Neural crest cell (in vitro differentiated cells): ENCODE measurements around the gene A2M. TPM values are rescaled to one million over a fixed set of nuclear protein-coding genes. Genes with fewer than 3 reads are reported as not detected.

ENCODE experiments used
- DNase-seq: peaks from one replicate; pipeline ENCODE4 v3.0.0; 2021; ENCODE audit warnings: low read depth, mixed read lengths, low spot score
- H3K27ac Mint-ChIP-seq: one replicate; pipeline ENCODE4 v1.8.0; 2021; ENCODE audit warnings: mild to moderate bottlenecking, mixed read lengths; ENCODE audit not compliant: unreplicated experiment
- H3K27me3 Mint-ChIP-seq: 2 replicates; pipeline ENCODE4 v1.8.0; 2021; ENCODE audit warnings: low read depth, mild to moderate bottlenecking, mixed read lengths
- H3K36me3 Mint-ChIP-seq: 2 replicates; pipeline ENCODE4 v1.8.0; 2021; ENCODE audit warnings: low read depth, mild to moderate bottlenecking, mixed read lengths
- H3K4me1 Mint-ChIP-seq: 2 replicates; pipeline ENCODE4 v1.8.0; 2021; ENCODE audit warnings: mixed read lengths
- H3K4me3 Mint-ChIP-seq: one replicate; pipeline ENCODE4 v1.8.0; 2021; ENCODE audit warnings: mild to moderate bottlenecking, mixed read lengths
- H3K9me3 Mint-ChIP-seq: 2 replicates; pipeline ENCODE4 v1.8.0; 2021; ENCODE audit warnings: mixed read lengths
- total RNA-seq: library from RNA; stranded (reverse); gene quantifications from 2 replicates; pipeline ENCODE4 v1.2.1, GENCODE V29; 2021
- TF ChIP-seq, protein P1 (sequence below): fragments of 200-600 bp; sonication (generic); conservative IDR thresholded peaks from 2 replicates; pipeline ENCODE4 v1.5.0; 2021; ENCODE audit warnings: antibody characterized with exemption, mild to moderate bottlenecking

The A2M gene
- total RNA-seq, 1 donor from 2014 or later: 66.4 TPM

DNA sequence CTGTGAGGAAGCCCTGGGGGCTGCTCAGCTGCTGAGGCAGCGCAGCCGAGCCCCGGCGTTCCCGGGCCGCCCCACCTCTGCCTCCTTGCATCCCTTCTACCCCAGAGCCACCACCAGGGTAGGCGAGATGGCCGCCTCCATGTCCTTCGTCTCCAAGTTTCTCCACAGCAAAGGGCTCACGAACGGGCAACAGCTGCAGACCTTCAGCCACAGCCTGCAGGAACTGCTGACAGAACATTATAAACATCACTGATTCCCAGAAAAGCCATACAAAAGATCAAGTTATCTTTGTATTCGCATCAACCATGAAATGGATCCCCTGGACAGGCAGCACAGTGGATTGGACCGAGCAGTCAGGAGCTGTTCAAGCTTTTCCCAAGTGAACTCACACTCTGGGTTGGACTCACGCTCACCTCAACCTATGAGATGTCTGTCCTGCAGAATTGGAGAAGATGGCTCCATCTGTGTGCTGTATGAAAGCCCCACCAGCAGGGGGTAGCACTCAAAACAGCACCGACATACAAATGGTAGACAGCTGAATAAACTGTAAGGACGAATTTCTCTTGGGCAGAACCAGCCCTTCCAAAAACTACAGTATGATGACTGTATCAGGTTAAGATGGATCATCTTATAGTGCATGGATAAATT, 19.4 kb upstream of the A2M start:
- H3K27me3 Mint-ChIP-seq: no peaks in the 10 kb centered on the region
- TF ChIP-seq, protein P1, sequence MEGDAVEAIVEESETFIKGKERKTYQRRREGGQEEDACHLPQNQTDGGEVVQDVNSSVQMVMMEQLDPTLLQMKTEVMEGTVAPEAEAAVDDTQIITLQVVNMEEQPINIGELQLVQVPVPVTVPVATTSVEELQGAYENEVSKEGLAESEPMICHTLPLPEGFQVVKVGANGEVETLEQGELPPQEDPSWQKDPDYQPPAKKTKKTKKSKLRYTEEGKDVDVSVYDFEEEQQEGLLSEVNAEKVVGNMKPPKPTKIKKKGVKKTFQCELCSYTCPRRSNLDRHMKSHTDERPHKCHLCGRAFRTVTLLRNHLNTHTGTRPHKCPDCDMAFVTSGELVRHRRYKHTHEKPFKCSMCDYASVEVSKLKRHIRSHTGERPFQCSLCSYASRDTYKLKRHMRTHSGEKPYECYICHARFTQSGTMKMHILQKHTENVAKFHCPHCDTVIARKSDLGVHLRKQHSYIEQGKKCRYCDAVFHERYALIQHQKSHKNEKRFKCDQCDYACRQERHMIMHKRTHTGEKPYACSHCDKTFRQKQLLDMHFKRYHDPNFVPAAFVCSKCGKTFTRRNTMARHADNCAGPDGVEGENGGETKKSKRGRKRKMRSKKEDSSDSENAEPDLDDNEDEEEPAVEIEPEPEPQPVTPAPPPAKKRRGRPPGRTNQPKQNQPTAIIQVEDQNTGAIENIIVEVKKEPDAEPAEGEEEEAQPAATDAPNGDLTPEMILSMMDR: peak; percentile 48

DNA sequence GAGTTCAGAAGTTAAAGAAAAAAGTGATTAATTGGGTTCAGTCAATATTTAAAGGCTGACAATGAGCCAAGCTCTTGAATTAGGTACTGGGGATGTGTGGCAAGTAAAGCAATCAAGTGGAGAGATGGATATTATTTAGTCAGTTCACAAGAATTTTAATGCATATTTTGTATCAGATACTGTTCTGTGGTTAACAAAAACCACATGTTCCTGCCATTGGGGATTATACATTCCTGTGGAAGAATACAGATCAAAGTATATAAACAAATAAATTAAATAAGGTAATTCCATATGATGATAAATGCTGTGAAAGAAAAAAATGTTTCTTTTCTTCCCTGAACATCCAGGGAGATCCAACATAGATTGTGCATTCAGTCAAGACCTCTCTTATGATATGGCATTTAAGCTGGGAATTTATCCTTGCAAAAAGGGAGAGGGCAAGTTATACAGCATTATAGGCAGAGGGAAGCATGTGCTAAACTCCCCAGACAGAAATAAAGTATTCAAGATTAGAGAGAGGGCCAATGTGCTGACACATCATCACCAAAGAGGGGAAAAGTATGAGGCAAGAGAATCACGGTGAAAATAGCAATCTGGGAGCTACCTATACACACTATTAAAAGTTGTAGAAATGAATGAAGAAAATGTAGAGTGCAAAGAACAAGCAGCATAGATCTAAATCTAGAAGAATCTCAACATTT, 17.6 kb upstream of the A2M start:
- peaks cover 16% of the 10 kb centered on the region for H3K9me3 Mint-ChIP-seq
- no peaks in the 10 kb centered on the region for H3K27me3 Mint-ChIP-seq
- DNase-seq: no peak
- H3K4me3 Mint-ChIP-seq: no peak overlapping the region
- H3K4me1 Mint-ChIP-seq: peaks cover 3% of the 10 kb centered on the region
- H3K27ac Mint-ChIP-seq: no peak overlapping the region
- peaks cover 7% of the 10 kb centered on the region for H3K36me3 Mint-ChIP-seq
- TF ChIP-seq, protein P1: no peak

More for the DNA sequence above, 19.4 kb upstream of the A2M start:
- Mint-ChIP-seq H3K36me3 (peaks cover 18% of the 10 kb centered on the region), H3K9me3 (peaks cover 20% of the 10 kb centered on the region), H3K27ac (no peak overlapping the region), H3K4me1 (peaks cover 3% of the 10 kb centered on the region), H3K4me3 (no peak overlapping the region)
- no peak for DNase-seq

DNA sequence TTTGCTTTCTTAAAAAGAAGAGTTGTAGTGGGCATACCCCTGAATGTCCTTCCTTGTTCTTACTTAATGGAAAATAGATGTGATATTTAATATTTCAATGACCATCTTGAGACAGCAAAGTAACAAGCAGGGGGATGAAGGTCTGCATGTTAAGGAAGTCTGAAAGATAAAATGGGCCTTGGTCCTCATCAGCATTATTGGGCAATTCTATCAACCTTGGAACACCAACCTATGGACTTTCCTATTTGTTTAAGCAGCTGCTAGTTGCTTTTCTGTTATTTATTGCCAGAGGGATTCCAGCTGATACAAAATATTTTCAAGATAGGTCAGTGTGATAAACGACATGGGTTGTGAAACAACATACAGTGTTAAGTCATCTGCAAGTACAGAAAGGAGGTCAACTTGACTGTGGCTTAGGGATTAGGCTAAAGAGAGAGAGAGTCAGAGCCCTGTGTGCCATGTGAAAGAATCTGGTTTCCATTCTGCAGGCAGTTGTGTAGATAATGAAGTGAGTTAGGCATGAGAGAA, 16.4 kb upstream of the A2M start:
- no peak overlapping the region for H3K27ac Mint-ChIP-seq
- TF ChIP-seq, protein P1: no peak
- no peak overlapping the region for H3K4me3 Mint-ChIP-seq
- H3K4me1 Mint-ChIP-seq: peaks cover 3% of the 10 kb centered on the region
- no peak for DNase-seq
- peaks cover 7% of the 10 kb centered on the region for H3K36me3 Mint-ChIP-seq
- no peaks in the 10 kb centered on the region for H3K27me3 Mint-ChIP-seq
- peaks cover 14% of the 10 kb centered on the region for H3K9me3 Mint-ChIP-seq

DNA sequence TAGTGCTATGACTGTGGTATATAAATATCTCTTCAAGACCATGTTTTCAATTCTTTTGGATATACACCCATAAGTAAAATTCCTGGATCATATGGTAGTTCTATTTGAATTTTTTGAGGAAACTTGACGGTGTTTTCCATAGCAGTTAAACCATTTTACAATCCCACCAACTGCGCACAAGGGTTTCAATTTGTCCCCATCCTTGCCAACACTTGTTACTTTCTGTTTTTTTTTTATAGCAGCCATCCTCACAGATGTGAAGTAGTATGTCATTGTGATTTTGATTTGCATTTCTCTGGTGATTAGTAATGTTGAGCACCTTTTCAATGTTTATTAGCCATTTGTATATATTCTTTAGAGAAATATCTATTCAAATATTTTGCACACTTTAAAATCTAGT, 14.5 kb upstream of the A2M start:
- Mint-ChIP-seq H3K36me3 (peaks cover 2% of the 10 kb centered on the region), H3K4me1 (peaks cover 3% of the 10 kb centered on the region), H3K27me3 (no peaks in the 10 kb centered on the region), H3K9me3 (peaks cover 8% of the 10 kb centered on the region), H3K4me3 (no peak overlapping the region), H3K27ac (no peak overlapping the region)
- TF ChIP-seq, protein P1: no peak
- no peak for DNase-seq

DNA sequence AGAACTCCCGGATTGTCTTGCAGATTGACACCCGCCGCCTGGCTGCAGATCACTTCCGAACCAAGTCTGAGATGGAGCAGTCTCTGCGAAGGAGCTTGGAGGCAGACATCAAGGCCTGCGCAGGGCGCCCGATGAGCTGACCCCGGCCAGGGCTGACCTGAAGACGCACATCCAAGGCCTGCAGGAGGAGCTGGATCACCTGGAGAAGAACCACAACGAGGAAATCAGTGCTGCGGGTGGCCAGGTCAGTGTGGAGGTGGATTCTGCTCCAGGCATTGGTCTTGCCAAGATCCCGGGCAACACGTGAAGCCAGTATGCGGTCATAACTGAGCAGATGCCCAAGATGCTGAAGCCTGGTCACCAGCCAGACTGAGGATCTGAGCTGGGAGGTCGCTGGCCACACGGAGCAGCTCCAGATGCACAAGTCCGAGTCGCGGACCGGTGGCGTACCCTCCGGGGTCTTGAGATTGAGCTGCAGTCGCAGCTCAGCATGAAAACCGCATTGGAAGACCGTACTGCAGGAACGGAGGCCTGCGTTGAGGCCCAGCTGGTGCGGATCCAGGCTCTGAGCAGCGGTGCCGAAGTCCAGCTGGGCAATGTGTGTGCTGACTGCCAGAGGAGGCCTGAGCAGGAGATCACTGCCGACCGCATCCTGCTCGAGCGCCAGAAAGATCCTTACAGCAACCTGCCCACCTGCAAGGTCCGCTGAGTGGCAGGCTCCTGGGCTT, 12.4 kb upstream of the A2M start:
- no peak overlapping the region for H3K4me3 Mint-ChIP-seq
- H3K36me3 Mint-ChIP-seq: no peaks in the 10 kb centered on the region
- TF ChIP-seq, protein P1: no peak
- H3K9me3 Mint-ChIP-seq: peaks cover 8% of the 10 kb centered on the region
- H3K4me1 Mint-ChIP-seq: no peaks in the 10 kb centered on the region
- no peak overlapping the region for H3K27ac Mint-ChIP-seq
- no peaks in the 10 kb centered on the region for H3K27me3 Mint-ChIP-seq
- DNase-seq: no peak
